Naive thymus-derived CD4-positive, alpha-beta T cell (primary cell): ENCODE measurements around the gene SCN1B. TPM values are rescaled to one million over a fixed set of nuclear protein-coding genes. Genes with fewer than 3 reads are reported as not detected.

ENCODE experiments used
- ATAC-seq: fragments of 150-1000 bp; cut with Tn5 transposase; 2 replicates; pipeline ENCODE4 v1.10.0; 2021; ENCODE audit warnings: mild to moderate bottlenecking, moderate library complexity
- CTCF ChIA-PET: fragments of 350-600 bp; sonication (Branson Sonifier 250); formaldehyde crosslinking; loops from one replicate; lab custom pipeline; 2021; ENCODE audit warnings: antibody characterized with exemption; lab: Charles Lee
- POLR2A ChIA-PET: fragments of 350-600 bp; sonication (Branson Sonifier 250); formaldehyde crosslinking; loops from one replicate; lab custom pipeline; 2021; ENCODE audit warnings: antibody characterized with exemption, inconsistent platforms; lab: Charles Lee
- DNase-seq, 9 donors: peaks; one replicate each; pipeline versions ENCODE4 v3.0.0 to v3.0.0-alpha.2; 2020 to 2022; ENCODE audit warnings: mixed read lengths in 1 of 9
- H3K27ac ChIP-seq: one replicate; pipeline ENCODE4 v1.7.0; 2013; ENCODE audit warnings: mild to moderate bottlenecking, low read depth, low read length, moderate library complexity
- H3K27me3 ChIP-seq, 2 donors: one replicate each; pipeline ENCODE4 v1.7.0; 2013; ENCODE audit warnings: low read length in 2 of 2, mild to moderate bottlenecking in 2 of 2, moderate library complexity in 2 of 2; ENCODE audit not compliant: control insufficient read depth in 2 of 2, insufficient read depth in 2 of 2
- H3K36me3 ChIP-seq, 3 experiments: 1 replicate in 2 of 3; 2 replicates in 1 of 3; pipeline ENCODE4 v1.7.0; 2013; ENCODE audit warnings: low read length in 3 of 3, mild to moderate bottlenecking in 3 of 3, moderate library complexity in 1 of 3; ENCODE audit not compliant: insufficient read depth in 3 of 3, control insufficient read depth in 2 of 3
- H3K4me1 ChIP-seq, 2 donors: one replicate each; pipeline ENCODE4 v1.7.0; 2013; ENCODE audit warnings: low read length in 2 of 2, mild to moderate bottlenecking in 2 of 2, moderate library complexity in 1 of 2; ENCODE audit not compliant: control insufficient read depth in 2 of 2, insufficient read depth in 2 of 2
- H3K4me3 ChIP-seq: 2 replicates; pipeline ENCODE4 v1.7.0; 2013; ENCODE audit warnings: mild to moderate bottlenecking, low read length
- H3K9me3 ChIP-seq, 3 experiments: 1 replicate in 2 of 3; 2 replicates in 1 of 3; pipeline ENCODE4 v1.7.0; 2013; ENCODE audit warnings: low read length in 3 of 3; ENCODE audit not compliant: control insufficient read depth in 2 of 3
- H3K27ac Mint-ChIP-seq, 9 donors: one replicate each; pipeline ENCODE4 v1.8.0; 2020 to 2022; ENCODE audit warnings: mixed read lengths in 9 of 9, mild to moderate bottlenecking in 8 of 9, moderate library complexity in 5 of 9, inconsistent platforms in 2 of 9
- H3K27me3 Mint-ChIP-seq, 5 donors: one replicate each; pipeline ENCODE4 v1.8.0; 2021 to 2022; ENCODE audit warnings: mixed read lengths in 5 of 5, mild to moderate bottlenecking in 1 of 5
- H3K36me3 Mint-ChIP-seq, 5 donors: one replicate each; pipeline ENCODE4 v1.8.0; 2020 to 2022; ENCODE audit warnings: mixed read lengths in 5 of 5, mild to moderate bottlenecking in 3 of 5, inconsistent platforms in 1 of 5
- H3K4me1 Mint-ChIP-seq, 7 donors: one replicate each; pipeline ENCODE4 v1.8.0; 2020 to 2022; ENCODE audit warnings: mixed read lengths in 7 of 7, mild to moderate bottlenecking in 3 of 7, inconsistent platforms in 1 of 7
- H3K4me3 Mint-ChIP-seq, 10 donors: one replicate each; pipeline ENCODE4 v1.8.0; 2020 to 2022; ENCODE audit warnings: mild to moderate bottlenecking in 10 of 10, mixed read lengths in 10 of 10, moderate library complexity in 6 of 10, inconsistent platforms in 2 of 10
- H3K9me3 Mint-ChIP-seq, 11 donors: one replicate each; pipeline ENCODE4 v1.8.0; 2020 to 2022; ENCODE audit warnings: mixed read lengths in 11 of 11, mild to moderate bottlenecking in 4 of 11, inconsistent platforms in 1 of 11, moderate library complexity in 1 of 11
- intact Hi-C, 2 donors: fragments of 100-400 bp; cut with micrococcal nuclease; formaldehyde crosslinking; loops; one replicate each; pipeline ENCODE4 v1.15.1; 2023
- polyA plus RNA-seq, 2 donors: library from polyadenylated mRNA; unstranded; fragments of 300-500 nt; fragmentation: Illumina TruSeq; gene quantifications; one replicate each; pipeline ENCODE4 v1.2.3, GENCODE V29; 2021
- total RNA-seq, 6 experiments: library from RNA in 5 of 6; stranded (reverse) in 5 of 6; gene quantifications; 1 replicate in 5 of 6; 2 replicates in 1 of 6; pipeline ENCODE4 v1.2.3 and lab custom pipeline; 2021 to 2026

SCN1B gene
- total and polyA plus RNA-seq, 7 experiments from 2014 or later: 0.23 to 1.9 (median 1.6) TPM; not detected in 1

DNA sequence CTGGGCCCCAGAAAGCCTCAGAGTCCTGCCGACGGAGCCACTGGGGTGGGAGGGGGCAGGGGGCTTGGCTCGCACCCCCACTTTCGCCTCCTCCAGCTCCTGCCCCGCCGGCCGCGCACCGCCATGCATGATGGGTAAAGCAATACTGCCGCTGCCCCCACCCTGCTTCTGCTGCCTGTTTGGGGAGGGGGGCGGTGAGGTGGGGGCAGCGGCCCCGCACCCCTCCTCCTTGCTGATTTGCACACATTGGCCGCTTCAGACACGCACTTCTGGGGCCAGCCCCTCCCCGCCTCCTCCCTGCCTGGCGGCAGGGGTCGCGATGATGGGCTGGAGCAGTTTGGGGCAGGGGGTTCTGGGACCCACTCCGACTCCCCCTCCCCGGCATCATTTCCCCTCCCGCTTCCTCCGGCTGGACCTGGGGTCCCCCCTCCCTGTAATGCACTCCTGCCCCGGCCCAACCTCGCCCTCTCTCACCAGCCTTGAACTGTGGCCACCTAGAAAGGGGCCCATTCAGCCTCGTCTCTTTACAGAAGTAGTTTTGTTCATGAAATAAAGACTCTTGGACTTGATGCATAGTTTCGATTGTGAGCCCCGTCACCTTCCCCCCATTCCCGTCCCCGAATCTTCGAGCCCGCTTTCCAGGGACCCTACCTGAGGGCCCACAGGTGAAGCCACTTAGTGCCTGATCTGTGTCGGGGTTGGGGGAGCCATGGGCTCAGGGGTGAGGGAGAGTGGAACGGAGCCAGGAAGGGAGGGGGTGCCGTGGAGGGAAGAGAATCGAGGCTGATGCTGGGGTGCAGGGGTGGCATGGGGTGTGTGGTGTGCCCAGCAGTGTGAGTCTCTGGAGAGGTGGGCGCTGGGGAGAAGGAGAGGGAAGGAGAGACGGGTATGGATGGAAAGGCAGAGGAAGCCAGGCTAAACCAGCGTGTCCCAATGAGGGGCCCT lies 9.9 kb downstream of the SCN1B start:
- Histone ChIP-seq H3K36me3 (no peaks in the 10 kb centered on the region), H3K27ac (no peak overlapping the region), H3K27me3 (no peaks in the 10 kb centered on the region), H3K4me3 (peak overlapping the region; percentile 60), H3K9me3 (no peaks in the 10 kb centered on the region), H3K4me1 (peaks cover 15 to 16% of the 10 kb centered on the region in 2 donors)
- ATAC-seq: peak; percentile 17
- peak in 2 of 9 donors; percentile 19 to 36 for DNase-seq
- peaks cover 0 to 3% (median 0%) of the 10 kb centered on the region in 11 donors for H3K9me3 Mint-ChIP-seq
- ChIA-PET CTCF (no interaction called here), POLR2A (no interaction called here)
- intact Hi-C loops: loop anchor here (5.0 to 10.0 kb wide), 2 partner anchors 38 to 55 kb away; partner anchors contain the start of gene GRAMD1A (in 1 of the 2)
- no peaks in the 10 kb centered on the region for H3K36me3 Mint-ChIP-seq
- peak overlapping the region; percentile 18 to 92 (median 82) for H3K4me3 Mint-ChIP-seq
- peaks cover 0 to 33% (median 8%) of the 10 kb centered on the region in 5 donors for H3K27me3 Mint-ChIP-seq
- peaks cover 22 to 48% (median 42%) of the 10 kb centered on the region in 7 donors for H3K4me1 Mint-ChIP-seq
- peak overlapping the region in 8 of 9 donors; percentile 16 to 77 (median 56) for H3K27ac Mint-ChIP-seq

DNA sequence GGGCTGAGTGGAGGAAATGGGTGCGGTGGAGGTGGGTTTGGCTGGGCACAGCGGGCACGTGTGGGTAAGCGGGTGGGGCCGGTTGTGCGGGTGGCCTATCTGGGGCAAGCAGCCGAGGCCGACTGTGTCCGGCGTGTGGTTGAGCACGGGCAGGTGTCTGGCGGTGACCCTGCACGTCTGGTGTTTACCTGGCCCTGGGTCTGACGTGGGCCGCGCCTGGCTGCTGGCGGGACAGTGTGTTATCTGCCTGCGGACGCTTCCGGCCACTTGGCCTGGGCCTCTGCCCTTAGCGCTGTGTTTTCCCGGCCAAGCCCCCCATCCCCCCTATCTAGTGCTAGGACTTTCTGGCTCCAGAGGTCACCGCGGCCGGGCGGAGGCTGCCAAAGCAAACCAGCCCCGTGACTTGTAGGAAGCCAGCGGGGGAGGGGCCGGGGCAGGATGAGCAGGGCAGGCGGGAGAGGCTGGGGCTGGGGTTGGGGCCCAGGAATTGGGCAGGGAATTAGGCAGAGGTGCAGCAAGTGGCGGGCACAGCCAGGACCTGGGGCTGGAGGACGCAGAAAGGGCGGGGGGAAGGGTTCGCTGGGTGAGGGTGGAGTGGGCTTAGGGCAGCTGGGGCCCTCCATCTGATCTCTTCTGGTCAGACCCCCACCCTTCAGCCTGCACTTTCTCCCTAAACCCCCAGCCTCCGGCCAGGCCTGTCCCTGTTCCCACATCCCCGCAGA lies 10.7 kb downstream of the SCN1B start:
- no peaks in the 10 kb centered on the region for H3K36me3 ChIP-seq
- no peaks in the 10 kb centered on the region for H3K9me3 ChIP-seq
- ATAC-seq: peak; percentile 28
- Mint-ChIP-seq H3K27ac (peak overlapping the region in 5 of 9 donors; percentile 20 to 69 (median 52)), H3K36me3 (no peaks in the 10 kb centered on the region), H3K27me3 (peaks cover 0 to 33% (median 10%) of the 10 kb centered on the region in 5 donors), H3K9me3 (peaks cover 0 to 3% (median 0%) of the 10 kb centered on the region in 11 donors), H3K4me3 (peak overlapping the region; percentile 18 to 92 (median 82)), H3K4me1 (peaks cover 30 to 56% (median 50%) of the 10 kb centered on the region in 7 donors)
- no peaks in the 10 kb centered on the region for H3K27me3 ChIP-seq
- H3K27ac ChIP-seq: no peak overlapping the region
- no peak for DNase-seq
- CTCF ChIA-PET: no interaction called here
- intact Hi-C loops: loop anchor here (5.0 to 10.0 kb wide), 2 partner anchors 39 to 54 kb away; partner anchors contain the start of gene GRAMD1A (in 1 of the 2)
- POLR2A ChIA-PET: interaction anchor here (1.7 kb wide), 1 partner anchor 46 kb away, joined by 4 read pairs; no protein-coding TSS in a partner anchor
- H3K4me3 ChIP-seq: peak overlapping the region; percentile 60
- peaks cover 15 to 16% of the 10 kb centered on the region in 2 donors for H3K4me1 ChIP-seq

DNA sequence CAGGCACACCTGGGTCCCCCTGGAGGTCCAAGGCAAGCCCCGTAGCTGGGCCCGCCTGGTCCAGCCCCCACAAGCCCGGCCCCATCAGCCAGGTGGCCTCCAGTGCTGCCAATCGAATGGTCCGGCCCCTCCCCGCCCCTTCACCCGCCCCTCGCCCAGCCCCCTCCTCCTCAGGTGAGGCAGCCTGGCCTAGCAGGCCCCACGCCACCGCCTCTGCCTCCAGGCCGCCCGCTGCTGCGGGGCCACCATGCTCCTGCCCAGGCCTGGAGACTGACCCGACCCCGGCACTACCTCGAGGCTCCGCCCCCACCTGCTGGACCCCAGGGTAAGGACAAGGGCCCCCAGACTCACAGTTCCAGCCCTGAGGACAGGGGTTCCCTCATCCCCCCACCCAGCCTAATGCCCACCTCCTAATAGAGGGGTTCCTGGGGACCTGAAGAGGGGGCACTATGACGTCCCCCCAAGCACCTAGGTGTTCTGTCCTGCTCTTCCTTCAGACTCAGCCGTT lies 11.3 kb downstream of the SCN1B start, which contains the start of gene HPN:
TSS of gene HPN (plus strand) at position 174 of the 508 bp plus-strand sequence. CDS start 786 bp downstream, outside the sequence.
- DNase-seq (no peak), ATAC-seq (no peak)
- Mint-ChIP-seq H3K9me3 (peaks cover 0 to 3% (median 0%) of the 10 kb centered on the region in 11 donors), H3K4me1 (peaks cover 30 to 57% (median 51%) of the 10 kb centered on the region in 7 donors), H3K4me3 (peak within 1 kb of the TSS; percentile 18 to 92 (median 82)), H3K27me3 (peaks cover 0 to 33% (median 10%) of the 10 kb centered on the region in 5 donors), H3K27ac (peak within 1 kb of the TSS in 7 of 9 donors; percentile 16 to 69 (median 52)), H3K36me3 (no peaks in the 10 kb centered on the region)
- intact Hi-C loops: loop anchor here (5.0 to 10.0 kb wide), 2 partner anchors 39 to 53 kb away; partner anchors contain the start of gene GRAMD1A (in 1 of the 2)
- ChIA-PET POLR2A (interaction anchor here (1.7 kb wide), 1 partner anchor 46 kb away, joined by 4 read pairs; no protein-coding TSS in a partner anchor), CTCF (no interaction called here)
- no peaks in the 10 kb centered on the region for H3K36me3 ChIP-seq
- no peaks in the 10 kb centered on the region for H3K27me3 ChIP-seq
- H3K27ac ChIP-seq: no peak within 1 kb of the TSS
- H3K9me3 ChIP-seq: no peaks in the 10 kb centered on the region
- H3K4me1 ChIP-seq: peaks cover 15 to 16% of the 10 kb centered on the region in 2 donors
- H3K4me3 ChIP-seq: peak within 1 kb of the TSS; percentile 60

DNA sequence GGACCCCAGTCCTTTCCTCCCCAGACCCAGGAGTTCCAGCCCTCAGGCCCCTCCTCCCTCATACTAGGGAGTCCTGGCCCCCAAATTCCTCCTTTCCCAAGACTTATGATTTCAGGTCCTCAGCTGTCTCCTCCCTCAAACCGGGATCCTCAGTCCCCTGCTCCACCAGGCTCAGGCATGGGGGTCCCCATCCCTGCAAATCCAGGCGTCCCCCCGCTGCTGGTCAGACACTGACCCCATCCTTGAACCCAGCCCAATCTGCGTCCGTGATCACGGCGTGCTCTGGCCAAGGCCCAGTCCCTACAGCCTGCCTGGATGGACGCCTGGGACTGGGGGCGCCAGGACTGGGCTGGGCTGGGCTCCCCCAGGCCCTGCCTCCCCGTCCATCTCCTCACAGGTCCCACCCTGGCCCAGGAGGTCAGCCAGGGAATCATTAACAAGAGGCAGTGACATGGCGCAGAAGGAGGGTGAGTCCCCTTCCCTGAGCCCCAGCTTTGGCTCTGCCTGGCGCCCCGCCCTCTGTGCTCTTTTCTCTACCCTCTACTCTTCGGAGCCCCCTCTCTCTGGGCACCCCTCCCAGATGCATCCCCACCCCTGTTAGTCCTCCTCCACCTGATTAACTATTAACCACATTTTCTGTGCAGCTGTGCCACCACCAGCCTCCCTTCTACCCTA lies 11.9 kb downstream of the SCN1B start:
- Mint-ChIP-seq H3K4me3 (peak overlapping the region in 7 of 10 donors; percentile 6 to 92 (median 25)), H3K4me1 (peaks cover 30 to 57% (median 51%) of the 10 kb centered on the region in 7 donors), H3K36me3 (no peaks in the 10 kb centered on the region), H3K27ac (peak overlapping the region in 3 of 9 donors; percentile 32 to 51 (median 36)), H3K9me3 (peaks cover 0 to 3% (median 0%) of the 10 kb centered on the region in 11 donors), H3K27me3 (peaks cover 0 to 33% (median 10%) of the 10 kb centered on the region in 5 donors)
- CTCF ChIA-PET: no interaction called here
- DNase-seq: no peak
- H3K9me3 ChIP-seq: no peaks in the 10 kb centered on the region
- POLR2A ChIA-PET: interaction anchor here (0.8 to 1.7 kb wide), 2 partner anchors 21 to 47 kb away, joined by 3 to 4 read pairs; no protein-coding TSS in a partner anchor
- H3K4me3 ChIP-seq: no peak overlapping the region
- H3K4me1 ChIP-seq: peaks cover 15 to 16% of the 10 kb centered on the region in 2 donors
- no peaks in the 10 kb centered on the region for H3K36me3 ChIP-seq
- intact Hi-C loops: loop anchor here (5.0 to 10.0 kb wide), 2 partner anchors 40 to 53 kb away; partner anchors contain the start of gene GRAMD1A (in 1 of the 2)
- H3K27me3 ChIP-seq: no peaks in the 10 kb centered on the region
- no peak for ATAC-seq
- H3K27ac ChIP-seq: no peak overlapping the region

DNA sequence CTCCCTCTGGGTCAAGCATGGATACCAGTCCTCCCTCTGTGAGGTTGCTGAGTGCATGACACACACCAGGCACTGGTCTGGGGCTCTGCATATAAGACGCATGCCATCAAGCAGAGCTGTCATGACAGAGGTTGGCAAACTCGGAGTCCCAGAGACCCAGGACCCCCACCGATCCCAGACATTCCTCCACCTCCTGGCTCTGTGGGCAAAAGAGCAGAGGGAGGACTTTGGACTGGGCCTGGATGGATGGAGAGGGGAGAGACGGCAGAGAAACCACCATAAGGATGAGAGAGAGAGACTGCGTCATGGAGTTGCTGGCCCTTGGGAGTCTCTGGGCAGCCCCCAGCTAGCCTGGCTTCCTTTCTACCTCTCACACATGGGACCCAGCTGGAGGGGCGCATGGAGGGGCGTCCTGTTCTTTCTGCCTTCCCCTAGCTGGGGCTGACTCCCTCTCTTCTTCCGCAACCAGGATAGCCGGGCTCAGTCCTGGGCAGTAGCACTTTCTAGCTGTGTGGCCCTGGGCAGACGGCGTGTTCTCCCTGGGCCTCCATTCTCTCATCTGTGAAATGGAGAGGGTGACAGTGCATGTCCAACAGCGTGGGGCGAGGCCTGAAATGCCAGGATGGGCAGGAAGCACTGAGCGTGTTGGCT lies 12.8 kb downstream of the SCN1B start:
- peak overlapping the region in 4 of 10 donors; percentile 21 to 54 (median 47) for H3K4me3 Mint-ChIP-seq
- no peaks in the 10 kb centered on the region for H3K36me3 ChIP-seq
- CTCF ChIA-PET: interaction anchor here (0.8 to 2.2 kb wide), 3 partner anchors 29 to 98 kb away, joined by 3 to 12 read pairs (median 8); no protein-coding TSS in a partner anchor
- H3K9me3 ChIP-seq: no peaks in the 10 kb centered on the region
- intact Hi-C loops: loop anchor here (5.0 to 10.0 kb wide), 2 partner anchors 41 to 52 kb away; partner anchors contain the start of gene GRAMD1A (in 1 of the 2)
- H3K4me1 Mint-ChIP-seq: peaks cover 30 to 52% (median 48%) of the 10 kb centered on the region in 7 donors
- ATAC-seq: no peak
- H3K27ac Mint-ChIP-seq: no peak overlapping the region
- H3K4me3 ChIP-seq: no peak overlapping the region
- POLR2A ChIA-PET: interaction anchor here (1.1 to 2.0 kb wide), 2 partner anchors 29 to 70 kb away, joined by 3 to 6 read pairs; no protein-coding TSS in a partner anchor
- no peaks in the 10 kb centered on the region for H3K36me3 Mint-ChIP-seq
- no peaks in the 10 kb centered on the region for H3K27me3 ChIP-seq
- no peak overlapping the region for H3K27ac ChIP-seq
- H3K27me3 Mint-ChIP-seq: peaks cover 0 to 31% (median 10%) of the 10 kb centered on the region in 5 donors
- H3K4me1 ChIP-seq: peaks cover 15 to 16% of the 10 kb centered on the region in 2 donors
- H3K9me3 Mint-ChIP-seq: peaks cover 0 to 3% (median 0%) of the 10 kb centered on the region in 11 donors
- no peak for DNase-seq
